HCT116 (cell line): ENCODE results near the gene SH2B3. TPM values are rescaled to one million over a fixed set of nuclear protein-coding genes. Genes with fewer than 3 reads are reported as not detected.

Source experiments
- ATAC-seq: fragments of 200-7000 bp; cut with Tn5 transposase; 2 replicates; pipeline ENCODE4 v1.9.1; 2020; ENCODE audit warnings: mild to moderate bottlenecking, moderate library complexity
- BruUV-seq: library from RNA; stranded (reverse); fragments of 400-500 nt; replicated peaks from 2 replicates; lab custom pipeline; 2021; lab: Mats Ljungman, UMichigan
- CTCF ChIA-PET: fragments of 300-600 bp; sonication (Branson Sonifier 250); formaldehyde crosslinking; loops from one replicate; lab custom pipeline; 2021; ENCODE audit warnings: antibody characterized with exemption; lab: Charles Lee
- POLR2A ChIA-PET: fragments of 300-600, 350-600 bp; sonication (Branson Sonifier 250); formaldehyde crosslinking; loops from one replicate; lab custom pipeline; 2021; ENCODE audit warnings: antibody characterized with exemption; lab: Charles Lee
- RAD21 ChIA-PET, 2 experiments: fragments of 300-600 bp; sonication (Branson Sonifier 250); formaldehyde crosslinking; loops; one replicate each; lab custom pipeline; 2023; ENCODE audit warnings: low total read pairs in 2 of 2; ENCODE audit not compliant: uncharacterized antibody in 2 of 2, unreplicated experiment in 2 of 2, low non-redundant PET in 1 of 2; lab: Charles Lee
- DNase-seq: peaks from one replicate; pipeline ENCODE4 v3.0.0-alpha.2; 2010; ENCODE audit warnings: low read depth, low spot score
- H2AFZ ChIP-seq: fragments of 200-600 bp; shearing (Covaris generic), sonication (generic); 2 replicates; pipeline ENCODE4 v1.6.1; 2017; ENCODE audit warnings: low read depth, mixed run types, mixed read lengths, antibody characterized with exemption, low read length; ENCODE audit not compliant: poor library complexity, severe bottlenecking
- H3K27ac ChIP-seq: 2 replicates; pipeline ENCODE4 v1.5.1; 2012; ENCODE audit warnings: low read depth, low read length
- H3K27me3 ChIP-seq: fragments of 200-600 bp; sonication (generic); 2 replicates; pipeline ENCODE4 v1.6.1; 2016; ENCODE audit warnings: mixed run types, low read length, mixed read lengths; ENCODE audit not compliant: insufficient read depth
- H3K36me3 ChIP-seq, 2 experiments: fragments of 200-500 bp in 1 of 2; fragments of 200-600 bp in 1 of 2; sonication (Bioruptor generic) in 1 of 2; sonication (generic) in 1 of 2; 2 replicates each; pipeline versions ENCODE4 v1.5.1 to v1.6.1; 2014 to 2016; ENCODE audit warnings: low read length in 2 of 2, inconsistent platforms in 1 of 2, mixed read lengths in 1 of 2, mixed run types in 1 of 2; ENCODE audit not compliant: insufficient read depth in 2 of 2, control insufficient read depth in 1 of 2
- H3K4me1 ChIP-seq, 2 experiments: fragments of 200-600 bp in 1 of 2; sonication (generic) in 1 of 2; 2 replicates each; pipeline versions ENCODE4 v1.5.1 to v1.6.1; 2012 to 2017; ENCODE audit warnings: low read length in 2 of 2, inconsistent platforms in 1 of 2, mild to moderate bottlenecking in 1 of 2, mixed read lengths in 1 of 2, mixed run types in 1 of 2, moderate library complexity in 1 of 2; ENCODE audit not compliant: insufficient read depth in 2 of 2, control insufficient read depth in 1 of 2
- H3K4me2 ChIP-seq: fragments of 200-600 bp; sonication (generic); 2 replicates; pipeline ENCODE4 v1.6.1; 2017; ENCODE audit warnings: mixed run types, low read length, mixed read lengths
- H3K4me3 ChIP-seq, 2 experiments: fragments of 200-600 bp in 1 of 2; sonication (generic) in 1 of 2; replicated peaks in 1 of 2; 2 replicates each; pipeline ENCODE4 v1.5.1; 2011 to 2016; ENCODE audit warnings: low read length in 2 of 2, control low read depth in 1 of 2, low read depth in 1 of 2, mild to moderate bottlenecking in 1 of 2, mixed read lengths in 1 of 2, mixed run types in 1 of 2
- H3K79me2 ChIP-seq: fragments of 200-600 bp; sonication (generic); 2 replicates; pipeline ENCODE4 v1.6.1; 2017; ENCODE audit warnings: mild to moderate bottlenecking, mixed run types, low read length, moderate library complexity, mixed read lengths; ENCODE audit not compliant: insufficient read depth
- H3K9ac ChIP-seq: fragments of 200-600 bp; sonication (generic); 2 replicates; pipeline ENCODE4 v1.6.1; 2016; ENCODE audit warnings: low read length, mixed read lengths
- H3K9me2 ChIP-seq: fragments of 200-600 bp; sonication (generic), shearing (Covaris generic); 2 replicates; pipeline ENCODE4 v1.6.1; 2017; ENCODE audit warnings: mixed run types, mild to moderate bottlenecking, moderate library complexity; ENCODE audit not compliant: insufficient read depth
- H3K9me3 ChIP-seq, 2 experiments: fragments of 200-500 bp in 1 of 2; fragments of 200-600 bp in 1 of 2; sonication (Bioruptor generic) in 1 of 2; sonication (generic) in 1 of 2; 2 replicates each; pipeline ENCODE4 v1.6.1; 2014 to 2017; ENCODE audit warnings: low read length in 2 of 2, mixed read lengths in 2 of 2, inconsistent platforms in 1 of 2, low read depth in 1 of 2, mild to moderate bottlenecking in 1 of 2, mixed run types in 1 of 2, moderate library complexity in 1 of 2; ENCODE audit not compliant: control insufficient read depth in 1 of 2, insufficient read depth in 1 of 2
- H4K20me1 ChIP-seq: fragments of 200-600 bp; sonication (generic), shearing (Covaris generic); 2 replicates; pipeline ENCODE4 v1.6.1; 2017; ENCODE audit warnings: mixed run types, mild to moderate bottlenecking, moderate library complexity; ENCODE audit not compliant: insufficient read depth
- CBX3 ChIP-seq: IDR thresholded peaks from 2 replicates; pipeline ENCODE4 v1.6.1; 2012; ENCODE audit warnings: low read depth
- ELF1 ChIP-seq: IDR thresholded peaks from 2 replicates; pipeline ENCODE4 v1.6.1; 2012; ENCODE audit warnings: low read depth, borderline replicate concordance
- FOSL1 ChIP-seq: IDR thresholded peaks from 2 replicates; pipeline ENCODE4 v1.6.1; 2012; ENCODE audit warnings: low read depth
- JUND ChIP-seq: IDR thresholded peaks from 2 replicates; pipeline ENCODE4 v1.6.1; 2012
- RAD21 ChIP-seq: IDR thresholded peaks from 2 replicates; pipeline ENCODE4 v1.6.1; 2012; ENCODE audit warnings: low read depth, mild to moderate bottlenecking
- SP1 ChIP-seq: IDR thresholded peaks from 2 replicates; pipeline ENCODE4 v1.6.1; 2012; ENCODE audit warnings: low read depth
- SRF ChIP-seq: IDR thresholded peaks from 2 replicates; pipeline ENCODE4 v1.6.1; 2012; ENCODE audit warnings: low read depth
- intact Hi-C: fragments of 100-400 bp; cut with micrococcal nuclease; formaldehyde crosslinking; loops from 2 replicates; pipeline ENCODE4 v1.10.0; 2022
- total RNA-seq: library from RNA; stranded (reverse); gene quantifications from one replicate; pipeline ENCODE4 v1.2.1, GENCODE V29; 2021; ENCODE audit not compliant: unreplicated experiment
- TF ChIP-seq, protein P1 (sequence below): IDR thresholded peaks from 2 replicates; pipeline ENCODE4 v1.6.1; 2011; ENCODE audit warnings: mild to moderate bottlenecking, low read length, moderate library complexity; ENCODE audit not compliant: insufficient replicate concordance; ENCODE audit errors: extremely low read depth
- TF ChIP-seq, protein P2 (sequence below): IDR thresholded peaks from 2 replicates; pipeline ENCODE4 v1.6.1; 2012; ENCODE audit warnings: low read depth
- TF ChIP-seq, protein P3 (sequence below), 3 experiments: fragments of 200-600 bp in 1 of 3; sonication (generic) in 1 of 3; IDR thresholded peaks in 2 of 3; conservative IDR thresholded peaks in 1 of 3; 2 replicates each; pipeline ENCODE4 v1.5.1; 2012 to 2017; ENCODE audit warnings: low read depth in 2 of 3, low read length in 2 of 3, antibody characterized with exemption in 1 of 3, borderline replicate concordance in 1 of 3, control low read depth in 1 of 3, mild to moderate bottlenecking in 1 of 3, mixed read lengths in 1 of 3, mixed run types in 1 of 3, moderate library complexity in 1 of 3; ENCODE audit not compliant: insufficient read depth in 1 of 3

The SH2B3 gene
- total RNA-seq, 1 experiment from 2014 or later = 17.3 TPM

DNA sequence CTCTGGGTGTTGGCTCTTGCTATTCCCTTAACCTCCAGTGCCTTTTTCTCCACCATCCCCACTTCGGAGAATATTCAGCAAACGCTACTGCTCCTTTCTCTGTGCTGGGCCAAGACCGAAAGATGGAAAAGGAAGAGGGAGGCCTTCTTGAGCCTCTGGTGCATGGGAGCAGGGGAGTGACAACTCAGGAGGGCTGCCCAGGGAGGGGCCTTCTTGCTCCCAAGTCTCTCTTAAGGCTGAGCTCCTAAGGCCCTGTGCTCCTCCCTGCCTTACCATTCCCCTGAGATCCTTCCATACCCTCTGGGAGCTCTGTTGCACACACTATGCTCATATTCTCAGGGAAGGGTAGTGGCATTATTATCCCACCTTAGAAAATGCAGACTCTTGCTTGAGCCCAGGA is 34.9 kb downstream of the SH2B3 start:
- POLR2A ChIA-PET = interaction anchor here (0.6 kb wide), 1 partner anchor 44 kb away, joined by 3 read pairs; no protein-coding TSS in a partner anchor
- RAD21 ChIA-PET = no interaction called here
- DNase-seq (no peak), ATAC-seq (no peak)
- peaks cover 5 to 11% of the 10 kb centered on the region in 2 experiments; a peak in 2 of 4 replicates for H3K36me3 ChIP-seq
- no peak overlapping the region for H3K4me2 ChIP-seq
- no peaks in the 10 kb centered on the region; the same call in 1 of the 2 replicates for H3K79me2 ChIP-seq
- H4K20me1 ChIP-seq = no peaks in the 10 kb centered on the region
- no peak overlapping the region for H3K27ac ChIP-seq
- H3K9me3 ChIP-seq = no peaks in the 10 kb centered on the region
- no peaks in the 10 kb centered on the region for H3K9me2 ChIP-seq
- CTCF ChIA-PET = interaction anchor here (1.1 to 1.5 kb wide), 2 partner anchors 11 to 43 kb away, joined by 4 to 7 read pairs; no protein-coding TSS in a partner anchor
- TF ChIP-seq JUND (no peak), SRF (no peak), CBX3 (no peak), SP1 (no peak), ELF1 (no peak), FOSL1 (no peak), RAD21 (no peak)
- TF ChIP-seq, protein P1, sequence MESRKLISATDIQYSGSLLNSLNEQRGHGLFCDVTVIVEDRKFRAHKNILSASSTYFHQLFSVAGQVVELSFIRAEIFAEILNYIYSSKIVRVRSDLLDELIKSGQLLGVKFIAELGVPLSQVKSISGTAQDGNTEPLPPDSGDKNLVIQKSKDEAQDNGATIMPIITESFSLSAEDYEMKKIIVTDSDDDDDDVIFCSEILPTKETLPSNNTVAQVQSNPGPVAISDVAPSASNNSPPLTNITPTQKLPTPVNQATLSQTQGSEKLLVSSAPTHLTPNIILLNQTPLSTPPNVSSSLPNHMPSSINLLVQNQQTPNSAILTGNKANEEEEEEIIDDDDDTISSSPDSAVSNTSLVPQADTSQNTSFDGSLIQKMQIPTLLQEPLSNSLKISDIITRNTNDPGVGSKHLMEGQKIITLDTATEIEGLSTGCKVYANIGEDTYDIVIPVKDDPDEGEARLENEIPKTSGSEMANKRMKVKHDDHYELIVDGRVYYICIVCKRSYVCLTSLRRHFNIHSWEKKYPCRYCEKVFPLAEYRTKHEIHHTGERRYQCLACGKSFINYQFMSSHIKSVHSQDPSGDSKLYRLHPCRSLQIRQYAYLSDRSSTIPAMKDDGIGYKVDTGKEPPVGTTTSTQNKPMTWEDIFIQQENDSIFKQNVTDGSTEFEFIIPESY = no peak
- TF ChIP-seq, protein P2, sequence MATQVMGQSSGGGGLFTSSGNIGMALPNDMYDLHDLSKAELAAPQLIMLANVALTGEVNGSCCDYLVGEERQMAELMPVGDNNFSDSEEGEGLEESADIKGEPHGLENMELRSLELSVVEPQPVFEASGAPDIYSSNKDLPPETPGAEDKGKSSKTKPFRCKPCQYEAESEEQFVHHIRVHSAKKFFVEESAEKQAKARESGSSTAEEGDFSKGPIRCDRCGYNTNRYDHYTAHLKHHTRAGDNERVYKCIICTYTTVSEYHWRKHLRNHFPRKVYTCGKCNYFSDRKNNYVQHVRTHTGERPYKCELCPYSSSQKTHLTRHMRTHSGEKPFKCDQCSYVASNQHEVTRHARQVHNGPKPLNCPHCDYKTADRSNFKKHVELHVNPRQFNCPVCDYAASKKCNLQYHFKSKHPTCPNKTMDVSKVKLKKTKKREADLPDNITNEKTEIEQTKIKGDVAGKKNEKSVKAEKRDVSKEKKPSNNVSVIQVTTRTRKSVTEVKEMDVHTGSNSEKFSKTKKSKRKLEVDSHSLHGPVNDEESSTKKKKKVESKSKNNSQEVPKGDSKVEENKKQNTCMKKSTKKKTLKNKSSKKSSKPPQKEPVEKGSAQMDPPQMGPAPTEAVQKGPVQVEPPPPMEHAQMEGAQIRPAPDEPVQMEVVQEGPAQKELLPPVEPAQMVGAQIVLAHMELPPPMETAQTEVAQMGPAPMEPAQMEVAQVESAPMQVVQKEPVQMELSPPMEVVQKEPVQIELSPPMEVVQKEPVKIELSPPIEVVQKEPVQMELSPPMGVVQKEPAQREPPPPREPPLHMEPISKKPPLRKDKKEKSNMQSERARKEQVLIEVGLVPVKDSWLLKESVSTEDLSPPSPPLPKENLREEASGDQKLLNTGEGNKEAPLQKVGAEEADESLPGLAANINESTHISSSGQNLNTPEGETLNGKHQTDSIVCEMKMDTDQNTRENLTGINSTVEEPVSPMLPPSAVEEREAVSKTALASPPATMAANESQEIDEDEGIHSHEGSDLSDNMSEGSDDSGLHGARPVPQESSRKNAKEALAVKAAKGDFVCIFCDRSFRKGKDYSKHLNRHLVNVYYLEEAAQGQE = no peak
- TF ChIP-seq, protein P3, sequence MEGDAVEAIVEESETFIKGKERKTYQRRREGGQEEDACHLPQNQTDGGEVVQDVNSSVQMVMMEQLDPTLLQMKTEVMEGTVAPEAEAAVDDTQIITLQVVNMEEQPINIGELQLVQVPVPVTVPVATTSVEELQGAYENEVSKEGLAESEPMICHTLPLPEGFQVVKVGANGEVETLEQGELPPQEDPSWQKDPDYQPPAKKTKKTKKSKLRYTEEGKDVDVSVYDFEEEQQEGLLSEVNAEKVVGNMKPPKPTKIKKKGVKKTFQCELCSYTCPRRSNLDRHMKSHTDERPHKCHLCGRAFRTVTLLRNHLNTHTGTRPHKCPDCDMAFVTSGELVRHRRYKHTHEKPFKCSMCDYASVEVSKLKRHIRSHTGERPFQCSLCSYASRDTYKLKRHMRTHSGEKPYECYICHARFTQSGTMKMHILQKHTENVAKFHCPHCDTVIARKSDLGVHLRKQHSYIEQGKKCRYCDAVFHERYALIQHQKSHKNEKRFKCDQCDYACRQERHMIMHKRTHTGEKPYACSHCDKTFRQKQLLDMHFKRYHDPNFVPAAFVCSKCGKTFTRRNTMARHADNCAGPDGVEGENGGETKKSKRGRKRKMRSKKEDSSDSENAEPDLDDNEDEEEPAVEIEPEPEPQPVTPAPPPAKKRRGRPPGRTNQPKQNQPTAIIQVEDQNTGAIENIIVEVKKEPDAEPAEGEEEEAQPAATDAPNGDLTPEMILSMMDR (IDR thresholded peaks at IDR 0.05 in 2 of 3, conservative IDR thresholded peaks at IDR 0.05 in 1 of 3; ENCODE audit: borderline replicate concordance in 1 of 3, insufficient read depth in 1 of 3, low read depth in 2 of 3, low read length in 2 of 3) = no peak
- H3K27me3 ChIP-seq = no peaks in the 10 kb centered on the region
- no peak overlapping the region for H3K4me3 ChIP-seq
- BruUV-seq = no TSS peak
- H2AFZ ChIP-seq = no peak overlapping the region
- H3K4me1 ChIP-seq = peaks cover 0 to 21% of the 10 kb centered on the region in 2 experiments; a peak in 1 of 4 replicates
- intact Hi-C loops = no loop called here
- no peak overlapping the region for H3K9ac ChIP-seq
